ENCODE measurements around the gene DDT.

The DDT gene

GRCh38 chr22:24008381-24009226 lies 34.4 kb upstream of the DDT start:
- no peak overlapping the region for H3K27ac ChIP-seq
- no peak for TF ChIP-seq CTCF (conservative IDR thresholded peaks at IDR 0.05)

- H3K27ac ChIP-seq, result no peak overlapping the region
Measured at GRCh38 chr22:24008022-24008283, 33.7 kb upstream of the DDT start.

GRCh38 chr22:24007253-24008021 lies 33.2 kb upstream of the DDT start:
- H3K27ac ChIP-seq, result no peak overlapping the region
- no peak for TF ChIP-seq CTCF (conservative IDR thresholded peaks at IDR 0.05)

More at GRCh38 chr22:24008022-24008283, 33.7 kb upstream of the DDT start:
- TF ChIP-seq CTCF (conservative IDR thresholded peaks at IDR 0.05), result no peak

GRCh38 chr22:24006914-24007214 lies 32.6 kb upstream of the DDT start:
- H3K27ac ChIP-seq, result no peak overlapping the region
- TF ChIP-seq CTCF (conservative IDR thresholded peaks at IDR 0.05), result no peak

- no peak for TF ChIP-seq CTCF (conservative IDR thresholded peaks at IDR 0.05)
- no peak overlapping the region for H3K27ac ChIP-seq
Measured at GRCh38 chr22:24006207-24006913, 32.1 kb upstream of the DDT start.

- no peak within 1 kb of the TSS; the same call in 1 of the 2 replicates for H3K27ac ChIP-seq
- TF ChIP-seq CTCF (conservative IDR thresholded peaks at IDR 0.05), result no peak
Measured at GRCh38 chr22:24005201-24005600, 31.0 kb upstream of the DDT start, which contains the start of gene GSTT4. Gene GSTT4 (minus strand): TSS chr22:24005453. CDS start chr22:24005356, 97 bp downstream.

- no peak overlapping the region for H3K27ac ChIP-seq
- no peak for TF ChIP-seq CTCF (conservative IDR thresholded peaks at IDR 0.05)
Measured at GRCh38 chr22:24003887-24004286, 29.6 kb upstream of the DDT start.
